Erythroblast (primary cell): Measurements from ENCODE around the gene PYHIN1.

Experiments
- GATA1 ChIP-seq: IDR thresholded peaks from 2 replicates; pipeline ENCODE4 v1.6.1; 2011; ENCODE audit warnings: low read depth, mild to moderate bottlenecking, control low read depth, low read length, moderate library complexity
- POLR2A ChIP-seq: IDR thresholded peaks from 2 replicates; pipeline ENCODE4 v1.6.1; 2011; ENCODE audit warnings: mild to moderate bottlenecking, low read length

DNA sequence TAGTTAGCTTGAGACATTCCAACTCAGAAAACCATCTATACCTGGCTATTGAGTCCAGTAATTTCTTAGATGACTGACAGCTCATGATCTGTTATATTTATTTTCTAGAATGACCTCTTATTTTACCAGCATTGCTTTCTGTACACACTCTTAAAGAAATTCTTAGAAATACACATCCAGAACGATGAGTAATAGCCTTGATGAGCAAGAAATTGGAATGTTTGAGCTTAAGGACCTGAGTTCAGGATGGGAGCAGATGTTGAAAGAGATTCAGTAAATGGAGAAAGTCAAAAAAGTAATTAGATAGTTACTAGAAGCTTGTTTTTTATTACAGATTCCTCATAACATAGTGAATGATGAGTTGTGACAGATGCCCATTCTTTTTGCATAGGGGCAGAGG is 11.7 kb downstream of the PYHIN1 start:
- no peak for TF ChIP-seq POLR2A
- TF ChIP-seq GATA1 = no peak
